OCI-LY1 (cell line): ENCODE data around the gene ARHGEF28.

Experiments
- CTCF ChIP-seq: fragments of 200-600 bp; sonication (generic), shearing (Covaris generic); IDR thresholded peaks from 2 replicates; pipeline ENCODE4 v1.5.1; 2017; ENCODE audit warnings: mild to moderate bottlenecking, antibody characterized with exemption, low read length, moderate library complexity, mixed read lengths
- EZH2 ChIP-seq: fragments of 200-600 bp; sonication (generic), shearing (Covaris generic); IDR thresholded peaks from 2 replicates; pipeline ENCODE4 v1.8.0; 2017; ENCODE audit warnings: borderline replicate concordance, mixed run types, mild to moderate bottlenecking, antibody characterized with exemption, low read length, moderate library complexity, mixed read lengths

GRCh38 chr5:73686912-73687311 lies 60.9 kb downstream of the ARHGEF28 start:
- TF ChIP-seq CTCF (no peak), EZH2 (no peak)
